Endodermal cell (in vitro differentiated cells): ENCODE measurements around the gene HES1. TPM values are rescaled to one million over a fixed set of nuclear protein-coding genes. Genes with fewer than 3 reads are reported as not detected.
A peak's percentile ranks its signal among the peaks of the same experiment; 100 is the strongest.

Experiments used
- DNase-seq: peaks from one replicate; pipeline ENCODE4 v3.0.0-alpha.2; 2017
- H3K27ac ChIP-seq: 2 replicates; pipeline ENCODE4 v1.5.1; 2013; ENCODE audit warnings: mild to moderate bottlenecking, low read depth, low read length, moderate library complexity
- H3K27me3 ChIP-seq: 2 replicates; pipeline ENCODE4 v1.6.1; 2013; ENCODE audit warnings: mild to moderate bottlenecking, low read length, moderate library complexity; ENCODE audit not compliant: insufficient read depth, control insufficient read depth, poor library complexity, severe bottlenecking
- H3K36me3 ChIP-seq: 2 replicates; pipeline ENCODE4 v1.7.0; 2013; ENCODE audit warnings: mild to moderate bottlenecking, low read length, moderate library complexity; ENCODE audit not compliant: control insufficient read depth, insufficient read depth
- H3K4me1 ChIP-seq: one replicate; pipeline ENCODE4 v1.7.0; 2013; ENCODE audit warnings: low read length; ENCODE audit not compliant: control insufficient read depth, insufficient read depth
- H3K4me3 ChIP-seq: 2 replicates; pipeline ENCODE4 v1.5.1; 2013; ENCODE audit warnings: mild to moderate bottlenecking, low read length, moderate library complexity
- H3K9ac ChIP-seq: 2 replicates; pipeline ENCODE4 v1.6.1; 2013; ENCODE audit warnings: mild to moderate bottlenecking, low read length, moderate library complexity; ENCODE audit not compliant: poor library complexity, severe bottlenecking; ENCODE audit errors: extremely low read depth
- H3K9me3 ChIP-seq: 2 replicates; pipeline ENCODE4 v1.6.1; 2013; ENCODE audit warnings: mild to moderate bottlenecking, low read length, moderate library complexity; ENCODE audit not compliant: control insufficient read depth
- H3K27ac Mint-ChIP-seq: 2 replicates; pipeline ENCODE4 v1.8.0; 2020; ENCODE audit warnings: mixed read lengths
- H3K27me3 Mint-ChIP-seq: 2 replicates; pipeline ENCODE4 v1.8.0; 2021; ENCODE audit warnings: mild to moderate bottlenecking, mixed read lengths; ENCODE audit not compliant: insufficient read depth
- H3K36me3 Mint-ChIP-seq: 2 replicates; pipeline ENCODE4 v1.8.0; 2020; ENCODE audit warnings: low read depth, mixed read lengths
- H3K4me1 Mint-ChIP-seq: 2 replicates; pipeline ENCODE4 v1.8.0; 2020; ENCODE audit warnings: mixed read lengths
- H3K4me3 Mint-ChIP-seq: 2 replicates; pipeline ENCODE4 v1.8.0; 2020; ENCODE audit warnings: mild to moderate bottlenecking, moderate library complexity, mixed read lengths
- H3K9me3 Mint-ChIP-seq: 2 replicates; pipeline ENCODE4 v1.8.0; 2020; ENCODE audit warnings: mild to moderate bottlenecking, mixed read lengths
- CTCF ChIP-seq: fragments of 200-600 bp; sonication (generic); conservative IDR thresholded peaks from 2 replicates; pipeline ENCODE4 v1.5.0; 2021; ENCODE audit warnings: antibody characterized with exemption, mild to moderate bottlenecking
- WGBS, 2 experiments: methylation state at CpG; one replicate each; pipeline versions ENCODE4 v1.1.5 to v1.1.7; 2013; ENCODE audit warnings: missing lambda C conversion rate in 2 of 2, mixed read lengths in 1 of 2; ENCODE audit not compliant: insufficient coverage in 1 of 2, insufficient read length in 1 of 2; 5-methylcytosine and 5-hydroxymethylcytosine counted together
- total RNA-seq, 2 donors: library from RNA; stranded (reverse); fragmentation: NEBNext Ultra II Directional in 1 of 2; extraction: Animal tissue kit (Norgen Biotek cat#: 25700) in 1 of 2; gene quantifications; 2 replicates in 1 of 2; 3 replicates in 1 of 2; pipeline ENCODE4 v1.2.1, GENCODE V29; 2021

The HES1 gene
- total RNA-seq, 2 donors from 2014 or later: 2.1 to 17.5 TPM

- Histone ChIP-seq H3K4me1 (peaks cover 16% of the 10 kb centered on the region), H3K27me3 (peaks cover 5% of the 10 kb centered on the region), H3K9ac (no peak overlapping the region), H3K27ac (peak overlapping the region; percentile 80), H3K9me3 (no peaks in the 10 kb centered on the region), H3K36me3 (no peaks in the 10 kb centered on the region), H3K4me3 (peak overlapping the region; percentile 76)
- TF ChIP-seq CTCF: no peak
- H3K27ac Mint-ChIP-seq: peak overlapping the region; percentile 69
- peak overlapping the region; percentile 89 for H3K4me3 Mint-ChIP-seq
- H3K4me1 Mint-ChIP-seq: peaks cover 37% of the 10 kb centered on the region
- no peaks in the 10 kb centered on the region for H3K9me3 Mint-ChIP-seq
- no peaks in the 10 kb centered on the region for H3K27me3 Mint-ChIP-seq
- peak; percentile 91 for DNase-seq
- WGBS, 2 experiments: 11 to 18% methylated on average over 7 to 18 of the region's 21 CpGs
- peaks cover 4% of the 10 kb centered on the region for H3K36me3 Mint-ChIP-seq
Measured at GRCh38 chr3:194139071-194139813, 3.3 kb downstream of the HES1 start.

GRCh38 chr3:194139814-194140391, 4.0 kb downstream of the HES1 start:
- no peaks in the 10 kb centered on the region for H3K9me3 ChIP-seq
- H3K27me3 Mint-ChIP-seq: no peaks in the 10 kb centered on the region
- peak overlapping the region; percentile 80 for H3K27ac ChIP-seq
- no peaks in the 10 kb centered on the region for H3K9me3 Mint-ChIP-seq
- H3K4me1 Mint-ChIP-seq: peaks cover 37% of the 10 kb centered on the region
- no peaks in the 10 kb centered on the region for H3K36me3 ChIP-seq
- peaks cover 5% of the 10 kb centered on the region for H3K27me3 ChIP-seq
- WGBS, 2 experiments: 37 to 38% methylated on average over 8 to 9 of the region's 9 CpGs
- peak overlapping the region; percentile 59 for H3K27ac Mint-ChIP-seq
- peaks cover 16% of the 10 kb centered on the region for H3K4me1 ChIP-seq
- H3K36me3 Mint-ChIP-seq: peaks cover 4% of the 10 kb centered on the region
- peak overlapping the region; percentile 33 for H3K4me3 ChIP-seq
- DNase-seq: no peak
- no peak for TF ChIP-seq CTCF
- no peak overlapping the region for H3K9ac ChIP-seq
- H3K4me3 Mint-ChIP-seq: peak overlapping the region; percentile 89

GRCh38 chr3:194140520-194141414, 4.8 kb downstream of the HES1 start:
- H3K4me1 Mint-ChIP-seq: peaks cover 35% of the 10 kb centered on the region
- H3K9me3 Mint-ChIP-seq: no peaks in the 10 kb centered on the region
- no peak for TF ChIP-seq CTCF
- no peak overlapping the region for H3K4me3 ChIP-seq
- H3K27ac ChIP-seq: peak overlapping the region; percentile 92
- peaks cover 16% of the 10 kb centered on the region for H3K4me1 ChIP-seq
- DNase-seq: peak; percentile 95
- no peaks in the 10 kb centered on the region for H3K27me3 Mint-ChIP-seq
- H3K27ac Mint-ChIP-seq: peak overlapping the region; percentile 93
- no peaks in the 10 kb centered on the region for H3K9me3 ChIP-seq
- H3K36me3 ChIP-seq: no peaks in the 10 kb centered on the region
- H3K36me3 Mint-ChIP-seq: peaks cover 4% of the 10 kb centered on the region
- H3K27me3 ChIP-seq: peaks cover 5% of the 10 kb centered on the region
- WGBS, 2 experiments: 3 to 4% methylated on average over 16 to 71 of the region's 71 CpGs
- H3K4me3 Mint-ChIP-seq: peak overlapping the region; percentile 89
- peak overlapping the region; percentile 59 for H3K9ac ChIP-seq
